ENCODE measurements around the gene CHKB.
A peak's percentile ranks its signal among the peaks of the same experiment; 100 is the strongest.

Gene CHKB

DNA sequence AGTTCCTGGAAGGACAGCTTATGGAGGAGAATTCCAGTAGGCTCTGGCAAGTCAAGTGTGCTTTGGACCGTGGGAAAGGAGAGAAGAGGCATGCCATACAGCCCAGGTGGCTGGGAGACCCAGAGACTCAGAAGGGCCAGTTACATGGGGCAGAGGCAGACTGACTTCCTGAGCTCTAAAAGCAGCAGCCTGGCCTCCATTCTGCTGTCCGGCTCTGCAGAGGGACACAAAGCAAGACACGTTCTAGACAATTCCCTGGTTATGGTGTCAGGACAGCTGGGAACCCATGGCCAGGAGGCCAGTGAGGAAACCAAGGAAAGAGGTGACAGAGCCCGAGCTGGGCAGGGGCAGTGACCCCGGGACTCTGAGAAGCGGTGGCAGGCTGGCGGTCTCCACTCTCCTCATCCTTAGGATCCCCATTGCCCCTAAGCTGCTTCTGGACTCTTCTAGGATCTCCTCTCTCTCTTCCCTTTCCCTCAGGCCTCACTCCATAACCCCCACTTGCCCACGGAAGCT lies 7.2 kb downstream of the CHKB start:
- Mint-ChIP-seq H3K27ac (no peak overlapping the region), H3K36me3 (ENCODE audit: low read depth) (peaks cover 21% of the 10 kb centered on the region), H3K4me3 (no peak overlapping the region), H3K4me1 (peaks cover 18% of the 10 kb centered on the region), H3K9me3 (no peaks in the 10 kb centered on the region), H3K27me3 (ENCODE audit: low read depth, poor library complexity) (no peaks in the 10 kb centered on the region)
- no peak for DNase-seq
- TF ChIP-seq, protein P1, sequence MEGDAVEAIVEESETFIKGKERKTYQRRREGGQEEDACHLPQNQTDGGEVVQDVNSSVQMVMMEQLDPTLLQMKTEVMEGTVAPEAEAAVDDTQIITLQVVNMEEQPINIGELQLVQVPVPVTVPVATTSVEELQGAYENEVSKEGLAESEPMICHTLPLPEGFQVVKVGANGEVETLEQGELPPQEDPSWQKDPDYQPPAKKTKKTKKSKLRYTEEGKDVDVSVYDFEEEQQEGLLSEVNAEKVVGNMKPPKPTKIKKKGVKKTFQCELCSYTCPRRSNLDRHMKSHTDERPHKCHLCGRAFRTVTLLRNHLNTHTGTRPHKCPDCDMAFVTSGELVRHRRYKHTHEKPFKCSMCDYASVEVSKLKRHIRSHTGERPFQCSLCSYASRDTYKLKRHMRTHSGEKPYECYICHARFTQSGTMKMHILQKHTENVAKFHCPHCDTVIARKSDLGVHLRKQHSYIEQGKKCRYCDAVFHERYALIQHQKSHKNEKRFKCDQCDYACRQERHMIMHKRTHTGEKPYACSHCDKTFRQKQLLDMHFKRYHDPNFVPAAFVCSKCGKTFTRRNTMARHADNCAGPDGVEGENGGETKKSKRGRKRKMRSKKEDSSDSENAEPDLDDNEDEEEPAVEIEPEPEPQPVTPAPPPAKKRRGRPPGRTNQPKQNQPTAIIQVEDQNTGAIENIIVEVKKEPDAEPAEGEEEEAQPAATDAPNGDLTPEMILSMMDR (IDR thresholded peaks at IDR 0.05): no peak

DNA sequence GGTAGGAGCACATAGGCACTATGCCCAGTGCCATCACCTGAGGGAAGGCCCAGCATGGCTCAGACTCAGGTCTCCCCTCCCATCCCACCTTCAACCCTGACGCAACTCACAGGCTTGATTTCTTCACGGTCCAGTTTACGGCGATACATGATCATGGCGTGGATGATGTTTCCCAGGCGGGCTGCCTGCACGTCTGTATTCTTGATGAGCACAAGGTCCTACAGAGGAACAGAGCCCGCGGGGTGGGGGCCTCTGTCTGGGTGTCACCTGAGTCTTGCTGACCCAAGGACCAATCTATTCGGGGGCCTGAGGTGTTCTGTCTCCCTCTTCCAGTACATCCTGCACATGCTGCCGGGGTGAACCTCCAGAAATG lies 8.3 kb downstream of the CHKB start:
- no peaks in the 10 kb centered on the region for H3K27me3 Mint-ChIP-seq (ENCODE audit: low read depth, poor library complexity)
- no peak for DNase-seq
- TF ChIP-seq, protein P1 (IDR thresholded peaks at IDR 0.05): no peak
- H3K4me3 Mint-ChIP-seq: no peak overlapping the region
- no peak overlapping the region for H3K27ac Mint-ChIP-seq
- peaks cover 7% of the 10 kb centered on the region for H3K4me1 Mint-ChIP-seq
- H3K9me3 Mint-ChIP-seq: no peaks in the 10 kb centered on the region
- H3K36me3 Mint-ChIP-seq (ENCODE audit: low read depth): peaks cover 28% of the 10 kb centered on the region

DNA sequence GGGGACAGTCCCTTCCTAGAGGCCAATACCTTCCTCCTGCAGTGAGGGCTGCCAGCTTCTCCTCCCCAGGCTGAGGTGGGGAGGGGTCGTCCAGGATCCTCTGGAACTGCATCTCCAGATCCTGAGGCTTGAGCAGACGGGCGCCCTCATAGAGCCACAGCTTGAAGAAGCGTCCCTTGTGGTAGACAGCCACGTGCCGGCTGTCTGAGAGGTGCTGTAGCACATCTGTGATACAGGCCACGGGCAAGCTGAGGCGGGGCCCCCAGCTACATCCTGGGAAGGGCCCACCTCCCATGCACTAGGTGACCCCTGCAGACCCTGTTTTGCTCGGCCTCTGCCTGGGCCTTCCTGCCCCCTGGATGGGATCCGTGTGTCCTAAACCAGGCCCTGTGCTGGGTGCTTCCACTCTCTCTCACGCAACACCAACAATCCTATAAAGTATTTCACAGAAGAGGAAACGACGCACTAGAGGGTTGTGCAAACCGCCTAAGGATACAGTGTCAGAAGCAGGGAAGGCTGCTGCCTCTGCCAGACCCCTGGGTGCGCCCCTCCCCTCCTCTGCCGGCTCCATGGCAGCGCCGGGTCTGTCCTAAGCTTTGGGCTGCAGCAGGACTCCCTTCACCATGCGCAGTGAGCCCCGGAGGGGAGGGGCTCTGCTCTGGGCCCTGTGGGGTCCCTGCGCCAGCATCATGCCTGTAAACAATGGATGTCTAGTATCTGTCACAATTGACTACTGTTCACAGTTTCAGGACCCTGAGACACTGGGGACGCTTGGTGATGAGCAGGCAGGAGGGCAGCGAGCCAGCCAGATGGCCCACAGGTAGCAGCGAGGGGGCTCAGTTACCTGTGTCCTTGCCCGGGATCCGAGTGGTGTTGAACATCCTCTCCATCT lies 8.9 kb downstream of the CHKB start:
- H3K27me3 Mint-ChIP-seq (ENCODE audit: low read depth, poor library complexity): no peaks in the 10 kb centered on the region
- no peak overlapping the region for H3K27ac Mint-ChIP-seq

DNA sequence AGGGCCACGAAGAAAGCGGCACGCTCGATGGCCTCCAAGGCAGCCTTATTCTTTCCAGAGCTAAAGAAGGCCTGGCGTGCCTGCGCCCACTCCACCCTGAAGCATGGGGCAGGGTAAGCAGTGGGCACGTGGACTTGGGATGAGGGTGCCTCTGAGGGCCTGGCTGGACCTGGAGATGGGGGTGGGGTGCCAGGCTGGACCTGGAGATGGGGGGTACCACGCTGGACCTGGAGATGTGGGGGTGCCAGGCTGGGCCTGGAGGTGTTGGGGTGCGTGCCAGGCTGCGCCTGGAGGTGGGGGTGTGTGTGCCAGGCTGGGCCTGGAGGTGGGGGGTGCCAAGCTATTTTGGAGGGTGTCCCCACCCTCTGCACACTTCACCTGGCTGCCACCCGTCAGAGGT lies 9.7 kb downstream of the CHKB start:
- Mint-ChIP-seq H3K4me1 (no peaks in the 10 kb centered on the region), H3K36me3 (ENCODE audit: low read depth) (peaks cover 31% of the 10 kb centered on the region), H3K27me3 (ENCODE audit: low read depth, poor library complexity) (no peaks in the 10 kb centered on the region), H3K4me3 (no peak overlapping the region), H3K27ac (no peak overlapping the region), H3K9me3 (no peaks in the 10 kb centered on the region)
- no peak for DNase-seq
- TF ChIP-seq, protein P1 (IDR thresholded peaks at IDR 0.05): no peak

More for the DNA sequence above, 8.9 kb downstream of the CHKB start:
- H3K36me3 Mint-ChIP-seq (ENCODE audit: low read depth): peaks cover 30% of the 10 kb centered on the region
- no peak overlapping the region for H3K4me3 Mint-ChIP-seq
- TF ChIP-seq, protein P1 (IDR thresholded peaks at IDR 0.05): no peak
- peaks cover 4% of the 10 kb centered on the region for H3K4me1 Mint-ChIP-seq
- no peak for DNase-seq
- no peaks in the 10 kb centered on the region for H3K9me3 Mint-ChIP-seq

DNA sequence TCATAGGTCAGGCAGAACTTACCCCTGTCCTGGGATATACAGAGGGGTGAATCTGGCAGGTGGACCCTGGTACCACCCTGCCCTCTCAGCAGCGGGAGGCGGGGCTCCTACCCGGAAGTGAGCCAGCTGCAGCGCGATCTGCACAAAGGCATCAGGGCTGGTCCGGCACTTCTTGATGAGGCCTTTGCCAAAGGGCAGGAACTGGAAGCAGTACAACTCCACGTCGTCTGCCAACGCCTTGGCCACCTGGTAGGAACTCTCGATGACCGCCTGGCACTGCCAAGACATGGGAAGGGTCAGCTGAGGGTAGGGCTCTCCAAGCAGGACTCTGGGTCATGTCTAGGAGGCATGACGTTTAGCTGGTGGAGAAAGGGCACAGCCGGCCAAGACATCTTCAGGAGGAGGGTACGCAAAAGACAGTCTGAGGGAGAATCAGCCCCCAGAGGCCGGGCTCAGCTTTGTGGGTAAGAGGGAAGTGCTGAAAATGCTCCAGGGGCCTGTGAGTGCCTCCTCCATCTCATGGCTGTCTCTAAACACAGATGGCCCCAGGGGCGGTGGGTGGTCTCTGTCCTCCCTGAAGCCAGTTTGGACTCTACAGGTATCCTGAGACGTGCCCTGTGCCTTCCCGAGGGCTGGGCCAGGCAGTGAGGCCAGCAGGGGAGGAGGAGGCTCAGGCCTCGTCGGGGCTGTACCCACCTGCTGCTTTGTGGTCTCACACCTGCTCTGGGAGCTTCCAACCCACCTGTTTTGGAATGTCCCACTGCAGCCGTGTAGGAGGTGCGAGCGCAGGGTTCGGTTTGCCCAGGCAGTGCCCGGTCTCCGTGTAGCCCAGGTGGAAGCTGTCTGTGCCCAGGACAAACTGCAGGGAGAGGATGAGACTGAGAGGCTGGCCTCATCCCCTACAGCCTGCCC lies 11.1 kb downstream of the CHKB start:
- TF ChIP-seq, protein P1 (IDR thresholded peaks at IDR 0.05): no peak
- H3K36me3 Mint-ChIP-seq (ENCODE audit: low read depth): peaks cover 35% of the 10 kb centered on the region
- H3K4me1 Mint-ChIP-seq: no peaks in the 10 kb centered on the region
- peaks cover 7% of the 10 kb centered on the region for H3K27me3 Mint-ChIP-seq (ENCODE audit: low read depth, poor library complexity)
- no peaks in the 10 kb centered on the region for H3K9me3 Mint-ChIP-seq
- no peak overlapping the region for H3K4me3 Mint-ChIP-seq
- H3K27ac Mint-ChIP-seq: peak overlapping the region; percentile 64
- no peak for DNase-seq

All from nephron progenitor cell (in vitro differentiated cells).